ENCODE measurements around the gene PARD3B. TPM values are rescaled to one million over a fixed set of nuclear protein-coding genes. Genes with fewer than 3 reads are reported as not detected.

Gene PARD3B
- total RNA-seq, 1 experiment from 2014 or later: 3.6 TPM

DNA sequence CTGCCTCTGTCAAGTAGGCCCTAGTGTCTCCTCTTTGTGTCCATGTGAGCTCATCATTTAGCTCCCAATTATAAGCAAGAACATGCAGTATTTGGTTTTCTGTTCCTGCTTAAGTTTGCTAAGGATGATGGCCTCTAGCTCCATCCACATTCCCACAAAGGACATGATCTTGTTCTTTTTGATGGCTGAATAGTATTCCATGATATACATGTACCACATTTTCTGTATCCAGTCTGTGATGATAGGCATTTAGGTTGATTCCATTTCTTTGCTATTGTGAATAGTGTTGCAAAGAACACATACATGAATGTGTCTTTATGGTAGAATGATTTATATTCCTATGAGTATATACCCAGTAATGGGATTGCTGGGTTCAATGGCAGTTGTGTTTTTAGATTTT, 263.2 kb downstream of the PARD3B start:
- Histone ChIP-seq H3K27me3 (ENCODE audit: control insufficient read depth, insufficient read depth, low read length) (no peaks in the 10 kb centered on the region), H3K27ac (ENCODE audit: low read length) (no peak overlapping the region), H3K36me3 (ENCODE audit: control insufficient read depth, insufficient read depth, low read length) (no peaks in the 10 kb centered on the region), H3K4me3 (ENCODE audit: low read depth in 2 of 2, low read length in 2 of 2) (no peak overlapping the region), H3K4me1 (ENCODE audit: control insufficient read depth, insufficient read depth, low read length) (no peaks in the 10 kb centered on the region), H3K9me3 (ENCODE audit: control insufficient read depth, insufficient read depth, low read depth, low read length) (no peaks in the 10 kb centered on the region)
- TF ChIP-seq CTCF (IDR thresholded peaks at IDR 0.05) (no peak), TCF7L2 (IDR thresholded peaks at IDR 0.05; ENCODE audit: low read depth, low read length) (no peak), SIN3A (IDR thresholded peaks at IDR 0.05; ENCODE audit: borderline replicate concordance, insufficient read depth, low read depth, low read length) (no peak), POLR2AphosphoS5 (IDR thresholded peaks at IDR 0.05; ENCODE audit: low read depth, low read length) (no peak)
- TF ChIP-seq, protein P1, sequence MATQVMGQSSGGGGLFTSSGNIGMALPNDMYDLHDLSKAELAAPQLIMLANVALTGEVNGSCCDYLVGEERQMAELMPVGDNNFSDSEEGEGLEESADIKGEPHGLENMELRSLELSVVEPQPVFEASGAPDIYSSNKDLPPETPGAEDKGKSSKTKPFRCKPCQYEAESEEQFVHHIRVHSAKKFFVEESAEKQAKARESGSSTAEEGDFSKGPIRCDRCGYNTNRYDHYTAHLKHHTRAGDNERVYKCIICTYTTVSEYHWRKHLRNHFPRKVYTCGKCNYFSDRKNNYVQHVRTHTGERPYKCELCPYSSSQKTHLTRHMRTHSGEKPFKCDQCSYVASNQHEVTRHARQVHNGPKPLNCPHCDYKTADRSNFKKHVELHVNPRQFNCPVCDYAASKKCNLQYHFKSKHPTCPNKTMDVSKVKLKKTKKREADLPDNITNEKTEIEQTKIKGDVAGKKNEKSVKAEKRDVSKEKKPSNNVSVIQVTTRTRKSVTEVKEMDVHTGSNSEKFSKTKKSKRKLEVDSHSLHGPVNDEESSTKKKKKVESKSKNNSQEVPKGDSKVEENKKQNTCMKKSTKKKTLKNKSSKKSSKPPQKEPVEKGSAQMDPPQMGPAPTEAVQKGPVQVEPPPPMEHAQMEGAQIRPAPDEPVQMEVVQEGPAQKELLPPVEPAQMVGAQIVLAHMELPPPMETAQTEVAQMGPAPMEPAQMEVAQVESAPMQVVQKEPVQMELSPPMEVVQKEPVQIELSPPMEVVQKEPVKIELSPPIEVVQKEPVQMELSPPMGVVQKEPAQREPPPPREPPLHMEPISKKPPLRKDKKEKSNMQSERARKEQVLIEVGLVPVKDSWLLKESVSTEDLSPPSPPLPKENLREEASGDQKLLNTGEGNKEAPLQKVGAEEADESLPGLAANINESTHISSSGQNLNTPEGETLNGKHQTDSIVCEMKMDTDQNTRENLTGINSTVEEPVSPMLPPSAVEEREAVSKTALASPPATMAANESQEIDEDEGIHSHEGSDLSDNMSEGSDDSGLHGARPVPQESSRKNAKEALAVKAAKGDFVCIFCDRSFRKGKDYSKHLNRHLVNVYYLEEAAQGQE (IDR thresholded peaks at IDR 0.05; ENCODE audit: insufficient read depth in 1 of 2, low read depth in 2 of 2, low read length in 1 of 2): no peak
- ChIA-PET POLR2A (no interaction called here), CTCF (no interaction called here)
- ATAC-seq (no peak), DNase-seq (ENCODE audit: low read depth, low spot score) (no peak)
- no TSS peak for BruUV-seq (replicated peaks)
- in situ Hi-C loops (cut with HindIII; ENCODE audit: low pct_unique_long_range_greater_than_20kb, low sequenced_read_pairs) (no loop called here), intact Hi-C loops (cut with micrococcal nuclease; ENCODE audit: unreplicated experiment) (no loop called here)

- POLR2A ChIA-PET: no interaction called here
- no peak overlapping the region for H3K27ac ChIP-seq (ENCODE audit: low read length)
- no peaks in the 10 kb centered on the region for H3K9me3 ChIP-seq (ENCODE audit: control insufficient read depth, insufficient read depth, low read depth, low read length)
- DNase-seq (ENCODE audit: low read depth, low spot score): no peak
- CTCF ChIA-PET: no interaction called here
- BruUV-seq (replicated peaks): no TSS peak
- TF ChIP-seq POLR2AphosphoS5 (IDR thresholded peaks at IDR 0.05; ENCODE audit: low read depth, low read length) (no peak), SIN3A (IDR thresholded peaks at IDR 0.05; ENCODE audit: borderline replicate concordance, insufficient read depth, low read depth, low read length) (no peak), CTCF (IDR thresholded peaks at IDR 0.05) (no peak), TCF7L2 (IDR thresholded peaks at IDR 0.05; ENCODE audit: low read depth, low read length) (no peak)
- TF ChIP-seq, protein P1 (IDR thresholded peaks at IDR 0.05; ENCODE audit: insufficient read depth in 1 of 2, low read depth in 2 of 2, low read length in 1 of 2): no peak
- in situ Hi-C loops (cut with HindIII; ENCODE audit: low pct_unique_long_range_greater_than_20kb, low sequenced_read_pairs): no loop called here
- ATAC-seq: no peak
- no peaks in the 10 kb centered on the region for H3K4me1 ChIP-seq (ENCODE audit: control insufficient read depth, insufficient read depth, low read length)
- no peaks in the 10 kb centered on the region for H3K36me3 ChIP-seq (ENCODE audit: control insufficient read depth, insufficient read depth, low read length)
- H3K27me3 ChIP-seq (ENCODE audit: control insufficient read depth, insufficient read depth, low read length): no peaks in the 10 kb centered on the region
- no peak overlapping the region for H3K4me3 ChIP-seq (ENCODE audit: low read depth in 2 of 2, low read length in 2 of 2)
- intact Hi-C loops (cut with micrococcal nuclease; ENCODE audit: unreplicated experiment): no loop called here
These were observed 279.6 kb downstream of the PARD3B start for GRCh38 chr2:204824751-204825453.

Data from Panc1 (cell line).